Neural progenitor cell (in vitro differentiated cells): ENCODE data around the gene CACFD1. TPM values are rescaled to one million over a fixed set of nuclear protein-coding genes. Genes with fewer than 3 reads are reported as not detected.

Source experiments
- DNase-seq: peaks from one replicate; pipeline ENCODE4 v3.0.0-alpha.2; 2016; ENCODE audit warnings: low spot score
- H2AFZ ChIP-seq: fragments of 200-600 bp; sonication (generic); replicated peaks from 2 replicates; pipeline ENCODE4 v1.6.1; 2016; ENCODE audit warnings: antibody characterized with exemption
- H3F3A ChIP-seq: fragments of 200-600 bp; sonication (generic); 2 replicates; pipeline ENCODE4 v1.6.1; 2016; ENCODE audit warnings: antibody characterized with exemption, low read depth
- H3K27ac ChIP-seq: fragments of 200-600 bp; sonication (generic); 2 replicates; pipeline ENCODE4 v1.5.1; 2016; ENCODE audit warnings: mild to moderate bottlenecking
- H3K27me3 ChIP-seq: fragments of 200-600 bp; sonication (generic); 2 replicates; pipeline ENCODE4 v1.6.1; 2016; ENCODE audit warnings: mild to moderate bottlenecking, moderate library complexity
- H3K36me3 ChIP-seq: fragments of 200-600 bp; sonication (generic); 2 replicates; pipeline ENCODE4 v1.5.1; 2016
- H3K4me1 ChIP-seq: fragments of 200-600 bp; sonication (generic); 2 replicates; pipeline ENCODE4 v1.6.1; 2016; ENCODE audit warnings: mixed run types
- H3K4me2 ChIP-seq: fragments of 200-600 bp; sonication (generic); 2 replicates; pipeline ENCODE4 v1.6.1; 2016
- H3K4me3 ChIP-seq: fragments of 200-600 bp; sonication (generic); 2 replicates; pipeline ENCODE4 v1.5.1; 2016
- H3K79me2 ChIP-seq: fragments of 200-600 bp; sonication (generic); 2 replicates; pipeline ENCODE4 v1.6.1; 2016; ENCODE audit warnings: low read depth
- H3K9ac ChIP-seq: fragments of 200-600 bp; sonication (generic); 2 replicates; pipeline ENCODE4 v1.6.1; 2016
- H3K9me3 ChIP-seq: fragments of 200-600 bp; sonication (generic); 2 replicates; pipeline ENCODE4 v1.5.1; 2016; ENCODE audit warnings: low read depth
- H4K20me1 ChIP-seq: fragments of 200-600 bp; sonication (generic); 2 replicates; pipeline ENCODE4 v1.6.1; 2016; ENCODE audit warnings: low read depth
- H3K27ac Mint-ChIP-seq: 3 replicates; pipeline ENCODE4 v1.8.0; 2021; ENCODE audit warnings: mixed read lengths
- H3K27me3 Mint-ChIP-seq: 2 replicates; pipeline ENCODE4 v1.8.0; 2022; ENCODE audit warnings: low read depth, mild to moderate bottlenecking, inconsistent platforms, moderate library complexity, mixed read lengths; ENCODE audit not compliant: insufficient read depth
- H3K36me3 Mint-ChIP-seq: 3 replicates; pipeline ENCODE4 v1.8.0; 2021; ENCODE audit warnings: mixed read lengths
- H3K4me1 Mint-ChIP-seq: 3 replicates; pipeline ENCODE4 v1.8.0; 2021; ENCODE audit warnings: mixed read lengths
- H3K4me3 Mint-ChIP-seq: 3 replicates; pipeline ENCODE4 v1.8.0; 2021; ENCODE audit warnings: mild to moderate bottlenecking, moderate library complexity, mixed read lengths
- H3K9me3 Mint-ChIP-seq: 3 replicates; pipeline ENCODE4 v1.8.0; 2020; ENCODE audit warnings: mixed read lengths
- CTCF ChIP-seq: fragments of 200-600 bp; sonication (generic); IDR thresholded peaks from 2 replicates; pipeline ENCODE4 v1.5.1; 2017; ENCODE audit warnings: antibody characterized with exemption, mild to moderate bottlenecking
- EZH2 ChIP-seq: fragments of 200-600 bp; sonication (generic); IDR thresholded peaks from 2 replicates; pipeline ENCODE4 v1.6.1; 2017; ENCODE audit warnings: antibody characterized with exemption, mild to moderate bottlenecking, moderate library complexity
- EZH2phosphoT487 ChIP-seq: fragments of 200-600 bp; sonication (generic); IDR thresholded peaks from 2 replicates; pipeline ENCODE4 v1.6.1; 2017; ENCODE audit warnings: antibody characterized with exemption
- total RNA-seq: library from RNA; depleted of rRNA; stranded (reverse); fragments of >200 nt; gene quantifications from 2 replicates; pipeline ENCODE4 v1.2.3, GENCODE V29; 2015; ENCODE audit warnings: low replicate concordance

Gene CACFD1
- total RNA-seq, 1 donor from 2014 or later: 15.7 TPM

GRCh38 chr9:133493428-133493827 is 33.6 kb downstream of the CACFD1 start:
- no peak for DNase-seq
- Mint-ChIP-seq H3K4me1 (peaks cover 17% of the 10 kb centered on the region), H3K27me3 (peaks cover 16% of the 10 kb centered on the region)

GRCh38 chr9:133493845-133494540 is 34.2 kb downstream of the CACFD1 start:
- Histone ChIP-seq H2AFZ (no peak overlapping the region), H3K27me3 (no peaks in the 10 kb centered on the region), H3K27ac (no peak overlapping the region), H3F3A (peaks cover 9% of the 10 kb centered on the region), H4K20me1 (no peaks in the 10 kb centered on the region), H3K9me3 (no peaks in the 10 kb centered on the region), H3K4me1 (no peaks in the 10 kb centered on the region), H3K4me2 (no peak overlapping the region), H3K4me3 (no peak overlapping the region), H3K79me2 (no peaks in the 10 kb centered on the region), H3K36me3 (no peaks in the 10 kb centered on the region), H3K9ac (no peak overlapping the region)
- H3K9me3 Mint-ChIP-seq: no peaks in the 10 kb centered on the region
- peak overlapping the region; percentile 63 for H3K27ac Mint-ChIP-seq
- no peak for DNase-seq
- peaks cover 16% of the 10 kb centered on the region for H3K27me3 Mint-ChIP-seq
- no peak overlapping the region for H3K4me3 Mint-ChIP-seq
- no peaks in the 10 kb centered on the region for H3K36me3 Mint-ChIP-seq
- TF ChIP-seq CTCF: no peak
- TF ChIP-seq EZH2phosphoT487: no peak
- TF ChIP-seq EZH2: no peak
- peaks cover 19% of the 10 kb centered on the region for H3K4me1 Mint-ChIP-seq

More at GRCh38 chr9:133493428-133493827, 33.6 kb downstream of the CACFD1 start:
- Mint-ChIP-seq H3K36me3 (no peaks in the 10 kb centered on the region), H3K4me3 (no peak overlapping the region), H3K9me3 (no peaks in the 10 kb centered on the region), H3K27ac (peak overlapping the region; percentile 63)
- H3K4me1 ChIP-seq: no peaks in the 10 kb centered on the region
- no peaks in the 10 kb centered on the region for H3K36me3 ChIP-seq
- H3K4me2 ChIP-seq: no peak overlapping the region
- no peaks in the 10 kb centered on the region for H4K20me1 ChIP-seq
- peaks cover 9% of the 10 kb centered on the region for H3F3A ChIP-seq
- no peaks in the 10 kb centered on the region for H3K9me3 ChIP-seq
- no peaks in the 10 kb centered on the region for H3K79me2 ChIP-seq
- H2AFZ ChIP-seq: no peak overlapping the region
- H3K27me3 ChIP-seq: no peaks in the 10 kb centered on the region
- H3K4me3 ChIP-seq: no peak overlapping the region
- H3K27ac ChIP-seq: no peak overlapping the region
- TF ChIP-seq EZH2 (no peak), CTCF (no peak), EZH2phosphoT487 (no peak)
- H3K9ac ChIP-seq: no peak overlapping the region

- no peaks in the 10 kb centered on the region for H3K27me3 ChIP-seq
- H3K27ac Mint-ChIP-seq: no peak overlapping the region
- H3K36me3 ChIP-seq: no peaks in the 10 kb centered on the region
- H3K9ac ChIP-seq: no peak overlapping the region
- no peaks in the 10 kb centered on the region for H4K20me1 ChIP-seq
- H3K4me3 Mint-ChIP-seq: no peak overlapping the region
- peaks cover 6% of the 10 kb centered on the region for H3K4me1 ChIP-seq
- H3K9me3 ChIP-seq: no peaks in the 10 kb centered on the region
- peaks cover 9% of the 10 kb centered on the region for H3F3A ChIP-seq
- H3K4me1 Mint-ChIP-seq: peaks cover 19% of the 10 kb centered on the region
- H3K27me3 Mint-ChIP-seq: peaks cover 11% of the 10 kb centered on the region
- H2AFZ ChIP-seq: no peak overlapping the region
- no peaks in the 10 kb centered on the region for H3K79me2 ChIP-seq
- H3K9me3 Mint-ChIP-seq: no peaks in the 10 kb centered on the region
- H3K36me3 Mint-ChIP-seq: no peaks in the 10 kb centered on the region
- no peak for DNase-seq
- H3K4me3 ChIP-seq: no peak overlapping the region
- no peak overlapping the region for H3K4me2 ChIP-seq
- TF ChIP-seq CTCF (no peak), EZH2 (no peak), EZH2phosphoT487 (no peak)
- H3K27ac ChIP-seq: no peak overlapping the region
Observed at GRCh38 chr9:133494636-133495326, 35.0 kb downstream of the CACFD1 start.
